HG03378 (cell line): Measurements from ENCODE around the gene ZBTB16.

ENCODE experiments used
- ATAC-seq: cut with Tn5 transposase; IDR thresholded peaks from one replicate; pipeline ENCODE4 v1.9.1; 2021; ENCODE audit warnings: mild to moderate bottlenecking, moderate library complexity; ENCODE audit not compliant: unreplicated experiment

Gene ZBTB16

GRCh38 chr11:114230031-114230704 lies 170.7 kb downstream of the ZBTB16 start:
- no peak for ATAC-seq

GRCh38 chr11:114232400-114233059 lies 173.0 kb downstream of the ZBTB16 start:
- no peak for ATAC-seq

GRCh38 chr11:114233755-114234154 lies 174.2 kb downstream of the ZBTB16 start:
- ATAC-seq: no peak

GRCh38 chr11:114236829-114237228 lies 177.3 kb downstream of the ZBTB16 start:
- no peak for ATAC-seq

GRCh38 chr11:114237321-114238280 lies 178.1 kb downstream of the ZBTB16 start:
- ATAC-seq: no peak

- no peak for ATAC-seq
These were observed 180.2 kb downstream of the ZBTB16 start for GRCh38 chr11:114239753-114240161.

- ATAC-seq: no peak
These were observed 182.5 kb downstream of the ZBTB16 start for GRCh38 chr11:114242032-114242431.

GRCh38 chr11:114243461-114244372 lies 184.2 kb downstream of the ZBTB16 start:
- no peak for ATAC-seq

GRCh38 chr11:114244726-114245394 lies 185.3 kb downstream of the ZBTB16 start:
- ATAC-seq: no peak

- ATAC-seq: no peak
These were observed 187.0 kb downstream of the ZBTB16 start for GRCh38 chr11:114246321-114247069.

GRCh38 chr11:114247070-114247789 lies 187.7 kb downstream of the ZBTB16 start:
- no peak for ATAC-seq

- ATAC-seq: no peak
These were observed 190.7 kb downstream of the ZBTB16 start for GRCh38 chr11:114250180-114250579.

GRCh38 chr11:114250993-114251814 lies 191.7 kb downstream of the ZBTB16 start:
- no peak for ATAC-seq

GRCh38 chr11:114251815-114252337 lies 192.4 kb downstream of the ZBTB16 start:
- no peak for ATAC-seq

GRCh38 chr11:114252767-114253166 lies 193.3 kb downstream of the ZBTB16 start:
- ATAC-seq: no peak

GRCh38 chr11:114253771-114254170 lies 194.3 kb downstream of the ZBTB16 start:
- no peak for ATAC-seq

GRCh38 chr11:114254571-114255146 lies 195.1 kb downstream of the ZBTB16 start:
- ATAC-seq: no peak
